Panc1 (cell line): ENCODE data around the gene APLNR. TPM values are rescaled to one million over a fixed set of nuclear protein-coding genes. Genes with fewer than 3 reads are reported as not detected.

ENCODE experiments used
- ATAC-seq: fragments of 200-7000 bp; cut with Tn5 transposase; 2 replicates; pipeline ENCODE4 v1.9.1; 2020; ENCODE audit warnings: mild to moderate bottlenecking, moderate library complexity
- BruUV-seq: library from RNA; stranded (reverse); fragments of 400-500 nt; replicated peaks from 2 replicates; lab custom pipeline; 2021; lab: Mats Ljungman, UMichigan
- CTCF ChIA-PET: fragments of 300-600 bp; sonication (Branson Sonifier 250); formaldehyde crosslinking; loops from one replicate; lab custom pipeline; 2022; ENCODE audit warnings: antibody characterized with exemption; lab: Charles Lee
- POLR2A ChIA-PET: fragments of 300-600 bp; sonication (Branson Sonifier 250); formaldehyde crosslinking; loops from one replicate; lab custom pipeline; 2022; ENCODE audit warnings: antibody characterized with exemption; lab: Charles Lee
- DNase-seq: peaks from one replicate; pipeline ENCODE4 v3.0.0-alpha.2; 2010; ENCODE audit warnings: low read depth, low spot score
- H3K27ac ChIP-seq: 2 replicates; pipeline ENCODE4 v1.5.1; 2011; ENCODE audit warnings: mild to moderate bottlenecking, low read length, inconsistent platforms
- H3K27me3 ChIP-seq: fragments of 200-500 bp; sonication (Bioruptor generic); 2 replicates; pipeline ENCODE4 v1.6.0; 2014; ENCODE audit warnings: low read length, inconsistent platforms; ENCODE audit not compliant: control insufficient read depth, insufficient read depth
- H3K36me3 ChIP-seq: fragments of 200-500 bp; sonication (Bioruptor generic); 2 replicates; pipeline ENCODE4 v1.5.1; 2014; ENCODE audit warnings: inconsistent platforms, mild to moderate bottlenecking, low read length, moderate library complexity; ENCODE audit not compliant: control insufficient read depth, insufficient read depth
- H3K4me1 ChIP-seq: 2 replicates; pipeline ENCODE4 v1.5.1; 2011; ENCODE audit warnings: inconsistent platforms, mild to moderate bottlenecking, low read length, moderate library complexity; ENCODE audit not compliant: control insufficient read depth, insufficient read depth
- H3K4me3 ChIP-seq, 2 experiments: 2 replicates each; pipeline ENCODE4 v1.5.1; 2011 to 2012; ENCODE audit warnings: low read depth in 2 of 2, low read length in 2 of 2, mild to moderate bottlenecking in 2 of 2, inconsistent platforms in 1 of 2, moderate library complexity in 1 of 2
- H3K9me3 ChIP-seq: fragments of 200-500 bp; sonication (Bioruptor generic); 2 replicates; pipeline ENCODE4 v1.5.1; 2014; ENCODE audit warnings: low read depth, mild to moderate bottlenecking, inconsistent platforms, low read length, moderate library complexity; ENCODE audit not compliant: control insufficient read depth, insufficient read depth
- CTCF ChIP-seq: fragments of 450-650 bp; IDR thresholded peaks from 2 replicates; pipeline ENCODE4 v1.5.1; 2017; ENCODE audit warnings: mild to moderate bottlenecking
- POLR2AphosphoS5 ChIP-seq: IDR thresholded peaks from 2 replicates; pipeline ENCODE4 v1.6.1; 2012; ENCODE audit warnings: mild to moderate bottlenecking, low read depth, low read length, moderate library complexity
- SIN3A ChIP-seq: IDR thresholded peaks from 2 replicates; pipeline ENCODE4 v1.6.1; 2012; ENCODE audit warnings: low read depth, mild to moderate bottlenecking, low read length, moderate library complexity, borderline replicate concordance; ENCODE audit not compliant: insufficient read depth
- TCF7L2 ChIP-seq: IDR thresholded peaks from 2 replicates; pipeline ENCODE4 v1.6.1; 2011; ENCODE audit warnings: mild to moderate bottlenecking, low read depth, low read length, inconsistent platforms
- in situ Hi-C: cut with HindIII; loops from 2 replicates; pipeline ENCODE4 v1.10.0; 2016; ENCODE audit warnings: low sequenced_read_pairs, low pct_unique_long_range_greater_than_20kb
- intact Hi-C: fragments of 100-400 bp; cut with micrococcal nuclease; formaldehyde crosslinking; loops from one replicate; pipeline ENCODE4 v1.10.0; 2022; ENCODE audit not compliant: unreplicated experiment
- total RNA-seq: library from RNA; stranded (reverse); gene quantifications from one replicate; pipeline ENCODE4 v1.2.1, GENCODE V29; 2021; ENCODE audit not compliant: unreplicated experiment
- TF ChIP-seq, protein P1 (sequence below), 2 experiments: IDR thresholded peaks; 2 replicates each; pipeline ENCODE4 v1.6.1; 2011 to 2012; ENCODE audit warnings: low read depth in 2 of 2, control low read depth in 1 of 2, low read length in 1 of 2, mild to moderate bottlenecking in 1 of 2, moderate library complexity in 1 of 2; ENCODE audit not compliant: insufficient read depth in 1 of 2

APLNR gene
- total RNA-seq, 1 experiment from 2014 or later: not detected

DNA sequence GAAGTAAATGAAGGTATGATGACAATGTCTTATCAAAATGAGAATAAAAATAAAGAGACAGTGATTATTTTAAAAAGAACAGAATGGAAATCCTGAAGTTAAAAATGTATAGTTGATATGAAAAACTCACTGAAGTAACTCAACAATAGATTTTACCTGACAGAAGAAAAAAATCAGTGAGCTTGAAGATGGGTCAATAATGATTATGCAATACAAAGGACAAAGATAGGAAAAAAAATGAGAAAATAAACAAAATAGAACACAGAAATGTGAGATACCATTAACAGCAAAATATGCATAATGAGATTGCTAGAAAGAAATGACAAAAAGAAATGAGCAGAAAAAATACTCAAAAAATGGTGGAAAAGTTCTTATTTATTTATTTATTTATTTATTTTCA is 19.1 kb upstream of the APLNR start:
- ChIA-PET CTCF (no interaction called here), POLR2A (no interaction called here)
- intact Hi-C loops: no loop called here
- Histone ChIP-seq H3K27ac (no peak overlapping the region), H3K9me3 (no peaks in the 10 kb centered on the region), H3K36me3 (no peaks in the 10 kb centered on the region), H3K4me1 (no peaks in the 10 kb centered on the region), H3K27me3 (peaks cover 9% of the 10 kb centered on the region; the same call in 1 of the 2 replicates), H3K4me3 (no peak overlapping the region)
- ATAC-seq: no peak
- TF ChIP-seq SIN3A: no peak
- TF ChIP-seq, protein P1, sequence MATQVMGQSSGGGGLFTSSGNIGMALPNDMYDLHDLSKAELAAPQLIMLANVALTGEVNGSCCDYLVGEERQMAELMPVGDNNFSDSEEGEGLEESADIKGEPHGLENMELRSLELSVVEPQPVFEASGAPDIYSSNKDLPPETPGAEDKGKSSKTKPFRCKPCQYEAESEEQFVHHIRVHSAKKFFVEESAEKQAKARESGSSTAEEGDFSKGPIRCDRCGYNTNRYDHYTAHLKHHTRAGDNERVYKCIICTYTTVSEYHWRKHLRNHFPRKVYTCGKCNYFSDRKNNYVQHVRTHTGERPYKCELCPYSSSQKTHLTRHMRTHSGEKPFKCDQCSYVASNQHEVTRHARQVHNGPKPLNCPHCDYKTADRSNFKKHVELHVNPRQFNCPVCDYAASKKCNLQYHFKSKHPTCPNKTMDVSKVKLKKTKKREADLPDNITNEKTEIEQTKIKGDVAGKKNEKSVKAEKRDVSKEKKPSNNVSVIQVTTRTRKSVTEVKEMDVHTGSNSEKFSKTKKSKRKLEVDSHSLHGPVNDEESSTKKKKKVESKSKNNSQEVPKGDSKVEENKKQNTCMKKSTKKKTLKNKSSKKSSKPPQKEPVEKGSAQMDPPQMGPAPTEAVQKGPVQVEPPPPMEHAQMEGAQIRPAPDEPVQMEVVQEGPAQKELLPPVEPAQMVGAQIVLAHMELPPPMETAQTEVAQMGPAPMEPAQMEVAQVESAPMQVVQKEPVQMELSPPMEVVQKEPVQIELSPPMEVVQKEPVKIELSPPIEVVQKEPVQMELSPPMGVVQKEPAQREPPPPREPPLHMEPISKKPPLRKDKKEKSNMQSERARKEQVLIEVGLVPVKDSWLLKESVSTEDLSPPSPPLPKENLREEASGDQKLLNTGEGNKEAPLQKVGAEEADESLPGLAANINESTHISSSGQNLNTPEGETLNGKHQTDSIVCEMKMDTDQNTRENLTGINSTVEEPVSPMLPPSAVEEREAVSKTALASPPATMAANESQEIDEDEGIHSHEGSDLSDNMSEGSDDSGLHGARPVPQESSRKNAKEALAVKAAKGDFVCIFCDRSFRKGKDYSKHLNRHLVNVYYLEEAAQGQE (IDR thresholded peaks at IDR 0.05; ENCODE audit: insufficient read depth in 1 of 2, low read depth in 2 of 2, low read length in 1 of 2): no peak
- TF ChIP-seq POLR2AphosphoS5: no peak
- no peak for TF ChIP-seq TCF7L2
- no peak for TF ChIP-seq CTCF
- DNase-seq: no peak
- in situ Hi-C loops: no loop called here
- BruUV-seq: no TSS peak

- POLR2A ChIA-PET: no interaction called here
- no peaks in the 10 kb centered on the region for H3K36me3 ChIP-seq
- CTCF ChIA-PET: no interaction called here
- no peaks in the 10 kb centered on the region for H3K9me3 ChIP-seq
- H3K27me3 ChIP-seq: peaks cover 9% of the 10 kb centered on the region; the same call in 1 of the 2 replicates
- ATAC-seq (no peak), DNase-seq (no peak)
- no TSS peak for BruUV-seq
- no peak overlapping the region for H3K4me3 ChIP-seq
- H3K27ac ChIP-seq: no peak overlapping the region
- in situ Hi-C loops: no loop called here
- intact Hi-C loops: no loop called here
- H3K4me1 ChIP-seq: no peaks in the 10 kb centered on the region
- no peak for TF ChIP-seq TCF7L2
- no peak for TF ChIP-seq CTCF
- no peak for TF ChIP-seq POLR2AphosphoS5
- TF ChIP-seq, protein P1 (IDR thresholded peaks at IDR 0.05; ENCODE audit: insufficient read depth in 1 of 2, low read depth in 2 of 2, low read length in 1 of 2): no peak
- TF ChIP-seq SIN3A: no peak
Measured at GRCh38 chr11:57255618-57256017, 18.6 kb upstream of the APLNR start.
